PC-3 (cell line): Measurements from ENCODE around the gene SH2D2A. TPM values are rescaled to one million over a fixed set of nuclear protein-coding genes. Genes with fewer than 3 reads are reported as not detected.

Experiments used
- ATAC-seq: fragments of 200-7000 bp; cut with Tn5 transposase; 2 replicates; pipeline ENCODE4 v1.9.1; 2020; ENCODE audit warnings: mild to moderate bottlenecking, moderate library complexity
- BruUV-seq: library from RNA; stranded (reverse); fragments of 400-500 nt; replicated peaks from 2 replicates; lab custom pipeline; 2021; lab: Mats Ljungman, UMichigan
- CTCF ChIA-PET: fragments of 300-600 bp; sonication (Branson Sonifier 250); formaldehyde crosslinking; loops from one replicate; lab custom pipeline; 2022; ENCODE audit warnings: antibody characterized with exemption; lab: Charles Lee
- POLR2A ChIA-PET: fragments of 300-600 bp; sonication (Branson Sonifier 250); formaldehyde crosslinking; loops from one replicate; lab custom pipeline; 2022; ENCODE audit warnings: antibody characterized with exemption; ENCODE audit not compliant: unreplicated experiment; lab: Charles Lee
- DNase-seq: peaks from one replicate; pipeline ENCODE4 v3.0.0-alpha.2; 2015
- H2AFZ ChIP-seq: fragments of 300-600 bp; sonication (generic); 2 replicates; pipeline ENCODE4 v1.6.0; 2016; ENCODE audit warnings: antibody characterized with exemption, low read length
- H3F3A ChIP-seq: fragments of 300-600 bp; sonication (generic); one replicate; pipeline ENCODE4 v1.6.0; 2017; ENCODE audit warnings: antibody characterized with exemption, low read length, control low read depth, mild to moderate bottlenecking; ENCODE audit not compliant: unreplicated experiment
- H3K27ac ChIP-seq: fragments of 300-600 bp; sonication (generic); 2 replicates; pipeline ENCODE4 v1.5.1; 2016; ENCODE audit warnings: mild to moderate bottlenecking, low read length
- H3K27me3 ChIP-seq: fragments of 300-600 bp; sonication (generic); 2 replicates; pipeline ENCODE4 v1.6.1; 2016; ENCODE audit warnings: low read length, mixed read lengths
- H3K36me3 ChIP-seq: fragments of 300-600 bp; sonication (generic); 2 replicates; pipeline ENCODE4 v1.6.1; 2016; ENCODE audit warnings: low read depth, mixed run types, low read length, mixed read lengths
- H3K4me1 ChIP-seq: fragments of 300-600 bp; sonication (generic); 2 replicates; pipeline ENCODE4 v1.5.1; 2016; ENCODE audit warnings: low read length; ENCODE audit not compliant: insufficient read depth
- H3K4me2 ChIP-seq: fragments of 300-600 bp; sonication (generic); 2 replicates; pipeline ENCODE4 v1.6.0; 2016; ENCODE audit warnings: low read length
- H3K4me3 ChIP-seq: fragments of 300-600 bp; sonication (generic); 2 replicates; pipeline ENCODE4 v1.5.1; 2016; ENCODE audit warnings: mild to moderate bottlenecking, low read length, mixed read lengths
- H3K79me2 ChIP-seq: fragments of 300-600 bp; sonication (generic); 2 replicates; pipeline ENCODE4 v1.6.1; 2017; ENCODE audit warnings: low read length, mixed read lengths
- H3K9ac ChIP-seq: fragments of 300-600 bp; sonication (generic); 2 replicates; pipeline ENCODE4 v1.6.0; 2016; ENCODE audit warnings: mild to moderate bottlenecking, low read length
- H3K9me2 ChIP-seq: fragments of 300-600 bp; sonication (generic); replicated peaks from 2 replicates; pipeline ENCODE4 v1.6.1; 2016; ENCODE audit warnings: mixed run types, low read length, mixed read lengths
- H3K9me3 ChIP-seq: fragments of 300-600 bp; sonication (generic); 2 replicates; pipeline ENCODE4 v1.6.1; 2016; ENCODE audit warnings: low read length, mixed read lengths
- H4K20me1 ChIP-seq: fragments of 300-600 bp; sonication (generic); 2 replicates; pipeline ENCODE4 v1.6.1; 2016; ENCODE audit warnings: low read length, mixed read lengths
- EZH2 ChIP-seq: fragments of 300-600 bp; sonication (generic); IDR thresholded peaks from one replicate; pipeline ENCODE4 v1.6.1; 2017; ENCODE audit warnings: antibody characterized with exemption, mild to moderate bottlenecking, low read length; ENCODE audit not compliant: unreplicated experiment
- EZH2phosphoT487 ChIP-seq: fragments of 300-600 bp; sonication (generic); IDR thresholded peaks from 2 replicates; pipeline ENCODE4 v1.6.1; 2018; ENCODE audit warnings: mild to moderate bottlenecking, antibody characterized with exemption, low read length, borderline replicate concordance
- intact Hi-C: fragments of 100-400 bp; cut with micrococcal nuclease; formaldehyde crosslinking; loops from 2 replicates; pipeline ENCODE4 v1.9.0; 2023
- total RNA-seq: library from RNA; depleted of rRNA; stranded (reverse); fragments of >200 nt; gene quantifications from 2 replicates; pipeline ENCODE4 v1.2.3, GENCODE V29; 2014
- TF ChIP-seq, protein P1 (sequence below): fragments of 300-600 bp; sonication (generic); conservative IDR thresholded peaks from 2 replicates; pipeline ENCODE4 v1.5.1; 2017; ENCODE audit warnings: antibody characterized with exemption, low read depth, mild to moderate bottlenecking, low read length

The SH2D2A gene
- total RNA-seq, 1 experiment from 2014 or later, result 6.9 TPM

DNA sequence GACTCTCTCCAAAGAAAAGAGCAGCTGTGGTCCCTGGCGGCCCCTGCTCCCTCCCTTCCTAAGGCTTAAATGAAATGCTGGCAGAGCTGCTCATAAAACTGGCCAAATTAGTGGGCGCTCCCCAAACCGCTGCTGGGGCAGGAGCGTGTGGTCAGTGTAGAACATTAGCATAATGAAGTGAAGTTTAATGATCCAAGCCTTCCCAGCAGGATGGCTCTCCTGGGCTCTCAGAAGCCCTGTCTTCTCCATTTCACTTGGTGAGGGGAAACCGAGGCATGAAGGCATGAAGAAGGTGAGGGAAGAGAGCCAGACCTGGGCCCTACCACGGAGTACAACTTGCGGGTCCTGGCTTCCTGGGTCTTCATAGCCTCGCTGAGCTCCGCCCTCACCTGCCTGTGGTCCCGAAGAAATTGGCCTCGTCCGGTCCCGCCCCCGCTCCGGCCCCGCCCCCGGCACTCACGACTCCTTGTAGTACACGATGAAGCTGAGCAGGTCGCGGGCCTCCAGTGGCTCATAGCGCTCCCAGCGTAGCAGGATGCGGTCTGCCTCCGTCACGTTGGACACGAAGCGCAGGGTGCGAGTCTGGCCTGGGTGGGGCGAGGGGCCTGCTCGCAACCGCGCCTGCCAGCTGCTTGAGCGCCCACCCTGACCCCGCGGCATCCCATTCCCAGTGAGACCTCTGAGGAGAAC, 32.0 kb upstream of the SH2D2A start:
- ATAC-seq, result no peak
- Histone ChIP-seq H3K9me3 (no peaks in the 10 kb centered on the region), H4K20me1 (no peaks in the 10 kb centered on the region), H3K27me3 (no peaks in the 10 kb centered on the region), H3K9me2 (no peaks in the 10 kb centered on the region), H3K36me3 (no peaks in the 10 kb centered on the region), H3K4me1 (0 out of 2 replicates have a peak, but pooled peaks cover 5% of the 10 kb centered on the region), H2AFZ (no peak overlapping the region), H3K9ac (no peak overlapping the region), H3K27ac (no peak overlapping the region), H3K4me2 (no peak overlapping the region), H3K4me3 (no peak overlapping the region), H3K79me2 (no peaks in the 10 kb centered on the region), H3F3A (no peaks in the 10 kb centered on the region)
- no TSS peak for BruUV-seq
- intact Hi-C loops, result no loop called here
- no peak for DNase-seq
- TF ChIP-seq, protein P1, sequence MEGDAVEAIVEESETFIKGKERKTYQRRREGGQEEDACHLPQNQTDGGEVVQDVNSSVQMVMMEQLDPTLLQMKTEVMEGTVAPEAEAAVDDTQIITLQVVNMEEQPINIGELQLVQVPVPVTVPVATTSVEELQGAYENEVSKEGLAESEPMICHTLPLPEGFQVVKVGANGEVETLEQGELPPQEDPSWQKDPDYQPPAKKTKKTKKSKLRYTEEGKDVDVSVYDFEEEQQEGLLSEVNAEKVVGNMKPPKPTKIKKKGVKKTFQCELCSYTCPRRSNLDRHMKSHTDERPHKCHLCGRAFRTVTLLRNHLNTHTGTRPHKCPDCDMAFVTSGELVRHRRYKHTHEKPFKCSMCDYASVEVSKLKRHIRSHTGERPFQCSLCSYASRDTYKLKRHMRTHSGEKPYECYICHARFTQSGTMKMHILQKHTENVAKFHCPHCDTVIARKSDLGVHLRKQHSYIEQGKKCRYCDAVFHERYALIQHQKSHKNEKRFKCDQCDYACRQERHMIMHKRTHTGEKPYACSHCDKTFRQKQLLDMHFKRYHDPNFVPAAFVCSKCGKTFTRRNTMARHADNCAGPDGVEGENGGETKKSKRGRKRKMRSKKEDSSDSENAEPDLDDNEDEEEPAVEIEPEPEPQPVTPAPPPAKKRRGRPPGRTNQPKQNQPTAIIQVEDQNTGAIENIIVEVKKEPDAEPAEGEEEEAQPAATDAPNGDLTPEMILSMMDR, result no peak
- TF ChIP-seq EZH2 (no peak), EZH2phosphoT487 (no peak)
- ChIA-PET POLR2A (no interaction called here), CTCF (interaction anchor here (0.7 kb wide), 1 partner anchor 37 kb away, joined by 3 read pairs; no protein-coding TSS in a partner anchor)

DNA sequence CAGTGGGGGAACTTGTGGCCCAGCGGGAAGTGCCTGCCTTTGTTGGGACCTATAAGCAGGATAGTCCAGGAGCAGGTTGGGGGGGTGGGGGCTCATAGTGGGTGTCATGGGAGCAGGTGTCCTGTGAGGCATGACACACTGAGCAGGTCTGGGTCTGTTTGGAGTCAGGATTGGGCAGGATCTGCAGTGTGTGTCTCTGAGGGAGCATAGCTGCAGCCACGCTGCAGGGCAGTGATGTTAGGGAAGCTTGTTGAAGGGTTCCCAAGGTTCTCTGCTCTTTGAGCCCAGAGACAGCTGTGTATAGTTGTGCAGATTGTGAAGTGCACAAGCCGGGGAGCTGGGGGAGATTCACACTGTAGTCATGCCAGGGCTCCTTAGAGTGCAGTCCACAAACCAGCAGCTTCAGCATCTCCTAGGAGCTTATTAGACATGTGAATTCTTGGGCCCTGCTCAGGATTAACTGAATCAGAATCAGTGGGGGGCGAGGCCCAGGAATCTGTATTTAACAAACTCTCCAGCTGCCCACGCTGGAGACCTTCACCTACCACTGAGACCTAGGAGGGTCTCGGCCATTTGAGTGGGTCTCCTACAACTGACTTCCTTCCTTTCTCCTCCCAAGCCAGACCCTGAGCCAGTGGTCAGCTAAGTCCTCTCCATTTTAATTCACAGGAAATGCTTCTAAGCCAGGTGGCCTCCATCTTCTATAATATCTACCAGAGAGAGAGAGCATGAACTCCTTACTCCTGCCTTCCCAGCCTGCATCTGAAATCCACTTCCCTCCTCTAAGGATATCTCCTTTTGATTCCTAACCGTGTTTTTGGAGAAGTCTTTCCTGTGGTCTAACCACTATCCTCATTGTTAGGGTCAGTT, 31.2 kb upstream of the SH2D2A start:
- Histone ChIP-seq H3K9me3 (no peaks in the 10 kb centered on the region), H3F3A (no peaks in the 10 kb centered on the region), H3K4me1 (0 out of 2 replicates have a peak, but pooled peaks cover 5% of the 10 kb centered on the region), H3K9me2 (no peaks in the 10 kb centered on the region), H3K9ac (no peak overlapping the region), H3K4me2 (no peak overlapping the region), H4K20me1 (no peaks in the 10 kb centered on the region), H2AFZ (no peak overlapping the region), H3K36me3 (no peaks in the 10 kb centered on the region), H3K27ac (no peak overlapping the region), H3K4me3 (no peak overlapping the region), H3K27me3 (no peaks in the 10 kb centered on the region), H3K79me2 (no peaks in the 10 kb centered on the region)
- DNase-seq, result no peak
- intact Hi-C loops, result no loop called here
- ChIA-PET POLR2A (no interaction called here), CTCF (interaction anchor here (0.7 kb wide), 1 partner anchor 38 kb away, joined by 3 read pairs; no protein-coding TSS in a partner anchor)
- TF ChIP-seq, protein P1, result no peak
- TF ChIP-seq EZH2, result no peak
- no TSS peak for BruUV-seq
- ATAC-seq, result no peak
